Neural cell (in vitro differentiated cells): ENCODE results near the gene FKBP1A.
A peak's percentile ranks its signal among the peaks of the same experiment; 100 is the strongest.

ENCODE experiments used
- EZH2 ChIP-seq: fragments of 200-600, 300-800 bp; shearing (Covaris generic), sonication (generic); IDR thresholded peaks from 2 replicates; pipeline ENCODE4 v1.6.1; 2014; ENCODE audit warnings: antibody characterized with exemption, low read length, borderline replicate concordance, mild to moderate bottlenecking; ENCODE audit not compliant: insufficient read depth, poor library complexity, severe bottlenecking
- MXI1 ChIP-seq: fragments of 450-650 bp; conservative IDR thresholded peaks from 2 replicates; pipeline ENCODE4 v1.6.1; 2014; ENCODE audit warnings: antibody characterized with exemption, mild to moderate bottlenecking; ENCODE audit not compliant: poor library complexity, severe bottlenecking
- POLR2AphosphoS5 ChIP-seq: IDR thresholded peaks from 2 replicates; pipeline ENCODE4 v1.6.1; 2012
- RAD21 ChIP-seq: fragments of 450-650 bp; conservative IDR thresholded peaks from 2 replicates; pipeline ENCODE4 v1.6.1; 2014; ENCODE audit warnings: antibody characterized with exemption, mild to moderate bottlenecking, moderate library complexity
- SMC3 ChIP-seq: fragments of 450-650 bp; conservative IDR thresholded peaks from 2 replicates; pipeline ENCODE4 v1.6.1; 2014; ENCODE audit warnings: antibody characterized with exemption, mild to moderate bottlenecking, moderate library complexity; ENCODE audit not compliant: poor library complexity
- TAF1 ChIP-seq: IDR thresholded peaks from 2 replicates; pipeline ENCODE4 v1.6.1; 2012; ENCODE audit warnings: low read depth
- TF ChIP-seq, protein P1 (sequence below): fragments of 450-650 bp; IDR thresholded peaks from 2 replicates; pipeline ENCODE4 v1.5.1; 2014; ENCODE audit warnings: antibody characterized with exemption, mild to moderate bottlenecking, moderate library complexity; ENCODE audit not compliant: poor library complexity, severe bottlenecking
- TF ChIP-seq, protein P2 (sequence below): IDR thresholded peaks from 2 replicates; pipeline ENCODE4 v1.6.1; 2012; ENCODE audit warnings: borderline replicate concordance

DNA sequence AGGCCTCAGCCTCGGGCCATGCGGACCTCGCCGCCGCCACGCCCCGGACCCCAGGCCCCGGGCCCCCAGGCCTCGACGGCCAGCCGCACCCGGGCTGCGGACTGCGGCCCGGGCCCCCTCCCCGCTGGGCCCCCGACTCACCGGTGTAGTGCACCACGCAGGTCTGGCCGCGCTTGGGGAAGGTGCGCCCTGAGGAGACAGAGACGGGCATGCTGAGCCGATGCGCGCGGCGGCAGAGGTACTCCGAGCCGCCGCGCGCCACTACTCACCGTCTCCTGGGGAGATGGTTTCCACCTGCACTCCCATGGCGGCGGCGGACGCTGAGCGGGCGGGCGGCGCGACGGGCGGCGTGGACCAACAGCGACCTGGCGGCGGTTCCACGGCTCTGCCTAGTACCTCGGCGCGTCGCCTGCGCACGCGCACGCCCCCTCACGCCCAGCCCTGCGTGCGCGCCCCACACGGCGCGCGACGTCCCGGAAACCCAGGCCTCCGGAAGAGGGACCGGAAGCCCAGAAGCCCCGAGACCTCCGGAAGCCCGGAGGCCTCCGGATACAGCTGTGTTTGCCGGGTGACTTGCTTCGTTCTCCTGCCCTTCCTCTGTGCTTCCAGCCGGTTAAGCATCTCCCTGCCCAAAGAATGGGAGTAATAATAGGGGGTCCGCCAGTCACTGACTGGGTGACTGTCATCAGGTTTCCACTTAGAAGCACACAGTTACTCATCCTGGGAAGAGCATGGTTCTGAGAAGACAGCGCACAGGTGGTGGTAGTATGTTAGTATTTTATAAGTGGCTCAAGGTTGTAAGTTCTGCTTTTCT lies at the start of gene FKBP1A:
- TF ChIP-seq POLR2AphosphoS5: peak; percentile 86
- TF ChIP-seq, protein P1, sequence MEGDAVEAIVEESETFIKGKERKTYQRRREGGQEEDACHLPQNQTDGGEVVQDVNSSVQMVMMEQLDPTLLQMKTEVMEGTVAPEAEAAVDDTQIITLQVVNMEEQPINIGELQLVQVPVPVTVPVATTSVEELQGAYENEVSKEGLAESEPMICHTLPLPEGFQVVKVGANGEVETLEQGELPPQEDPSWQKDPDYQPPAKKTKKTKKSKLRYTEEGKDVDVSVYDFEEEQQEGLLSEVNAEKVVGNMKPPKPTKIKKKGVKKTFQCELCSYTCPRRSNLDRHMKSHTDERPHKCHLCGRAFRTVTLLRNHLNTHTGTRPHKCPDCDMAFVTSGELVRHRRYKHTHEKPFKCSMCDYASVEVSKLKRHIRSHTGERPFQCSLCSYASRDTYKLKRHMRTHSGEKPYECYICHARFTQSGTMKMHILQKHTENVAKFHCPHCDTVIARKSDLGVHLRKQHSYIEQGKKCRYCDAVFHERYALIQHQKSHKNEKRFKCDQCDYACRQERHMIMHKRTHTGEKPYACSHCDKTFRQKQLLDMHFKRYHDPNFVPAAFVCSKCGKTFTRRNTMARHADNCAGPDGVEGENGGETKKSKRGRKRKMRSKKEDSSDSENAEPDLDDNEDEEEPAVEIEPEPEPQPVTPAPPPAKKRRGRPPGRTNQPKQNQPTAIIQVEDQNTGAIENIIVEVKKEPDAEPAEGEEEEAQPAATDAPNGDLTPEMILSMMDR: peak; percentile 57
- TF ChIP-seq MXI1: peak; percentile 94
- TF ChIP-seq, protein P2, sequence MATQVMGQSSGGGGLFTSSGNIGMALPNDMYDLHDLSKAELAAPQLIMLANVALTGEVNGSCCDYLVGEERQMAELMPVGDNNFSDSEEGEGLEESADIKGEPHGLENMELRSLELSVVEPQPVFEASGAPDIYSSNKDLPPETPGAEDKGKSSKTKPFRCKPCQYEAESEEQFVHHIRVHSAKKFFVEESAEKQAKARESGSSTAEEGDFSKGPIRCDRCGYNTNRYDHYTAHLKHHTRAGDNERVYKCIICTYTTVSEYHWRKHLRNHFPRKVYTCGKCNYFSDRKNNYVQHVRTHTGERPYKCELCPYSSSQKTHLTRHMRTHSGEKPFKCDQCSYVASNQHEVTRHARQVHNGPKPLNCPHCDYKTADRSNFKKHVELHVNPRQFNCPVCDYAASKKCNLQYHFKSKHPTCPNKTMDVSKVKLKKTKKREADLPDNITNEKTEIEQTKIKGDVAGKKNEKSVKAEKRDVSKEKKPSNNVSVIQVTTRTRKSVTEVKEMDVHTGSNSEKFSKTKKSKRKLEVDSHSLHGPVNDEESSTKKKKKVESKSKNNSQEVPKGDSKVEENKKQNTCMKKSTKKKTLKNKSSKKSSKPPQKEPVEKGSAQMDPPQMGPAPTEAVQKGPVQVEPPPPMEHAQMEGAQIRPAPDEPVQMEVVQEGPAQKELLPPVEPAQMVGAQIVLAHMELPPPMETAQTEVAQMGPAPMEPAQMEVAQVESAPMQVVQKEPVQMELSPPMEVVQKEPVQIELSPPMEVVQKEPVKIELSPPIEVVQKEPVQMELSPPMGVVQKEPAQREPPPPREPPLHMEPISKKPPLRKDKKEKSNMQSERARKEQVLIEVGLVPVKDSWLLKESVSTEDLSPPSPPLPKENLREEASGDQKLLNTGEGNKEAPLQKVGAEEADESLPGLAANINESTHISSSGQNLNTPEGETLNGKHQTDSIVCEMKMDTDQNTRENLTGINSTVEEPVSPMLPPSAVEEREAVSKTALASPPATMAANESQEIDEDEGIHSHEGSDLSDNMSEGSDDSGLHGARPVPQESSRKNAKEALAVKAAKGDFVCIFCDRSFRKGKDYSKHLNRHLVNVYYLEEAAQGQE: peak; percentile 30
- TF ChIP-seq EZH2: no peak
- TF ChIP-seq TAF1: no peak
- TF ChIP-seq SMC3: peak; percentile 50
- peak; percentile 56 for TF ChIP-seq RAD21
